Loucy (cell line): ENCODE data around the gene PTPRN2.

Experiments used
- H2AFZ ChIP-seq: fragments of 200-600 bp; sonication (generic); 2 replicates; pipeline ENCODE4 v1.6.0; 2016; ENCODE audit warnings: antibody characterized with exemption, mild to moderate bottlenecking, low read length, moderate library complexity
- H3F3A ChIP-seq: fragments of 200-600 bp; 2 replicates; pipeline ENCODE4 v1.6.0; 2016; ENCODE audit warnings: antibody characterized with exemption, low read depth, mild to moderate bottlenecking
- H3K27me3 ChIP-seq: fragments of 200-600 bp; sonication (generic); 2 replicates; pipeline ENCODE4 v1.6.1; 2014; ENCODE audit warnings: low read length, mild to moderate bottlenecking; ENCODE audit not compliant: insufficient read depth, poor library complexity, severe bottlenecking
- H3K36me3 ChIP-seq: fragments of 200-600 bp; sonication (generic); 2 replicates; pipeline ENCODE4 v1.6.1; 2016; ENCODE audit warnings: low read length; ENCODE audit not compliant: insufficient read depth
- H3K4me1 ChIP-seq: fragments of 200-600 bp; sonication (generic); 2 replicates; pipeline ENCODE4 v1.5.1; 2014; ENCODE audit warnings: low read length, mild to moderate bottlenecking; ENCODE audit not compliant: insufficient read depth, poor library complexity, severe bottlenecking
- H3K4me2 ChIP-seq: fragments of 200-600 bp; sonication (generic); 2 replicates; pipeline ENCODE4 v1.6.0; 2014; ENCODE audit warnings: antibody characterized with exemption, low read length, low read depth, mild to moderate bottlenecking; ENCODE audit not compliant: poor library complexity, severe bottlenecking
- H3K4me3 ChIP-seq: fragments of 200-600 bp; sonication (generic); 2 replicates; pipeline ENCODE4 v1.5.1; 2014; ENCODE audit warnings: low read length, mild to moderate bottlenecking, mixed read lengths; ENCODE audit not compliant: poor library complexity, severe bottlenecking
- H3K79me2 ChIP-seq: fragments of 200-600 bp; sonication (generic); 2 replicates; pipeline ENCODE4 v1.6.1; 2014; ENCODE audit warnings: low read length; ENCODE audit not compliant: insufficient read depth
- H3K9ac ChIP-seq: fragments of 200-600 bp; sonication (generic); 2 replicates; pipeline ENCODE4 v1.6.0; 2014; ENCODE audit warnings: mild to moderate bottlenecking, low read depth, low read length, moderate library complexity; ENCODE audit not compliant: poor library complexity, severe bottlenecking
- H3K9me2 ChIP-seq: fragments of 200-600 bp; sonication (generic); replicated peaks from 2 replicates; pipeline ENCODE4 v1.6.1; 2016; ENCODE audit warnings: low read depth, low read length, mixed read lengths
- H3K9me3 ChIP-seq: fragments of 200-600 bp; sonication (generic); 2 replicates; pipeline ENCODE4 v1.6.1; 2014; ENCODE audit warnings: mild to moderate bottlenecking, antibody characterized with exemption, low read length, low read depth; ENCODE audit not compliant: insufficient read depth
- H4K20me1 ChIP-seq: fragments of 200-600 bp; sonication (generic); 2 replicates; pipeline ENCODE4 v1.6.0; 2014; ENCODE audit warnings: antibody characterized with exemption, low read length, mild to moderate bottlenecking; ENCODE audit not compliant: insufficient read depth, poor library complexity, severe bottlenecking
- CTCF ChIP-seq: fragments of 200-600 bp; sonication (generic); conservative IDR thresholded peaks from 2 replicates; pipeline ENCODE4 v1.5.1; 2014; ENCODE audit warnings: mild to moderate bottlenecking, antibody characterized with exemption, low read length
- EZH2phosphoT487 ChIP-seq: fragments of 200-600 bp; IDR thresholded peaks from 2 replicates; pipeline ENCODE4 v1.6.1; 2018; ENCODE audit warnings: antibody characterized with exemption, mild to moderate bottlenecking, moderate library complexity, borderline replicate concordance

The PTPRN2 gene

GRCh38 chr7:158467562-158467961 lies 120.1 kb downstream of the PTPRN2 start:
- Histone ChIP-seq H3K4me2 (no peak overlapping the region), H3K4me3 (no peak overlapping the region), H3K79me2 (no peaks in the 10 kb centered on the region), H3K36me3 (no peaks in the 10 kb centered on the region), H4K20me1 (no peaks in the 10 kb centered on the region), H3F3A (no peaks in the 10 kb centered on the region), H3K9ac (no peak overlapping the region), H3K27me3 (no peaks in the 10 kb centered on the region), H2AFZ (no peak overlapping the region), H3K9me2 (no peaks in the 10 kb centered on the region), H3K4me1 (no peaks in the 10 kb centered on the region), H3K9me3 (peaks cover 21% of the 10 kb centered on the region; the same call in 1 of the 2 replicates)
- TF ChIP-seq EZH2phosphoT487, result no peak
- no peak for TF ChIP-seq CTCF

- H3K4me2 ChIP-seq, result no peak overlapping the region
- no peak overlapping the region for H3K9ac ChIP-seq
- no peaks in the 10 kb centered on the region for H3K79me2 ChIP-seq
- no peaks in the 10 kb centered on the region for H3F3A ChIP-seq
- H3K9me3 ChIP-seq, result peaks cover 17% of the 10 kb centered on the region; the same call in 1 of the 2 replicates
- TF ChIP-seq CTCF (no peak), EZH2phosphoT487 (no peak)
- H3K27me3 ChIP-seq, result no peaks in the 10 kb centered on the region
- no peaks in the 10 kb centered on the region for H4K20me1 ChIP-seq
- no peaks in the 10 kb centered on the region for H3K36me3 ChIP-seq
- no peaks in the 10 kb centered on the region for H3K9me2 ChIP-seq
- H3K4me1 ChIP-seq, result no peaks in the 10 kb centered on the region
- H2AFZ ChIP-seq, result no peak overlapping the region
- H3K4me3 ChIP-seq, result no peak overlapping the region
Observed at GRCh38 chr7:158463317-158463716, 124.3 kb downstream of the PTPRN2 start.

GRCh38 chr7:158461824-158462223 lies 125.8 kb downstream of the PTPRN2 start:
- H3K36me3 ChIP-seq, result no peaks in the 10 kb centered on the region
- peaks cover 22% of the 10 kb centered on the region; the same call in 1 of the 2 replicates for H3K9me3 ChIP-seq
- no peaks in the 10 kb centered on the region for H3K79me2 ChIP-seq
- no peaks in the 10 kb centered on the region for H3F3A ChIP-seq
- H3K4me3 ChIP-seq, result no peak overlapping the region
- H3K4me2 ChIP-seq, result no peak overlapping the region
- TF ChIP-seq EZH2phosphoT487, result no peak
- no peak for TF ChIP-seq CTCF
- no peaks in the 10 kb centered on the region for H3K4me1 ChIP-seq
- no peak overlapping the region for H2AFZ ChIP-seq
- no peaks in the 10 kb centered on the region for H4K20me1 ChIP-seq
- H3K27me3 ChIP-seq, result no peaks in the 10 kb centered on the region
- H3K9ac ChIP-seq, result no peak overlapping the region
- H3K9me2 ChIP-seq, result no peaks in the 10 kb centered on the region
